CD4-positive, alpha-beta memory T cell (primary cell): Measurements from ENCODE around the gene POM121C. TPM values are rescaled to one million over a fixed set of nuclear protein-coding genes. Genes with fewer than 3 reads are reported as not detected.
"Not testable (repeated sequence)": the region's sequence is repeated elsewhere in the genome, so short reads cannot be mapped to it uniquely, and the experiment has no call there.

Experiments
- CTCF ChIA-PET: fragments of 350-600 bp; sonication (Branson Sonifier 250); formaldehyde crosslinking; loops from one replicate; lab custom pipeline; 2021; ENCODE audit warnings: inconsistent platforms; ENCODE audit not compliant: partially characterized antibody; lab: Charles Lee
- POLR2A ChIA-PET: fragments of 350-600 bp; sonication (Branson Sonifier 250); formaldehyde crosslinking; loops from one replicate; lab custom pipeline; 2021; ENCODE audit not compliant: partially characterized antibody; lab: Charles Lee
- DNase-seq, 5 donors: peaks; one replicate each; pipeline versions ENCODE4 v3.0.0 to v3.0.0-alpha.2; 2020 to 2022; ENCODE audit warnings: mixed read lengths in 1 of 5
- H3K27ac ChIP-seq: one replicate; pipeline ENCODE4 v1.7.0; 2013; ENCODE audit warnings: low read depth, low read length
- H3K27me3 ChIP-seq: 2 replicates; pipeline ENCODE4 v1.7.0; 2013; ENCODE audit warnings: mild to moderate bottlenecking, low read length, moderate library complexity; ENCODE audit not compliant: insufficient read depth
- H3K36me3 ChIP-seq: 2 replicates; pipeline ENCODE4 v1.7.0; 2013; ENCODE audit warnings: mild to moderate bottlenecking, low read length, moderate library complexity; ENCODE audit not compliant: insufficient read depth
- H3K4me1 ChIP-seq: 2 replicates; pipeline ENCODE4 v1.7.0; 2013; ENCODE audit warnings: mild to moderate bottlenecking, low read length, moderate library complexity; ENCODE audit not compliant: insufficient read depth
- H3K4me3 ChIP-seq, 2 donors: one replicate each; pipeline ENCODE4 v1.7.0; 2013; ENCODE audit warnings: low read length in 2 of 2, mild to moderate bottlenecking in 1 of 2
- H3K9me3 ChIP-seq, 2 donors: one replicate each; pipeline ENCODE4 v1.7.0; 2013; ENCODE audit warnings: low read length in 2 of 2, control low read depth in 1 of 2; ENCODE audit not compliant: control insufficient read depth in 1 of 2
- H3K27ac Mint-ChIP-seq, 7 donors: one replicate each; pipeline ENCODE4 v1.8.0; 2020 to 2021; ENCODE audit warnings: mixed read lengths in 7 of 7, mild to moderate bottlenecking in 6 of 7, inconsistent platforms in 3 of 7, moderate library complexity in 3 of 7
- H3K27me3 Mint-ChIP-seq, 2 donors: one replicate each; pipeline ENCODE4 v1.8.0; 2020 to 2021; ENCODE audit warnings: mixed read lengths in 2 of 2
- H3K36me3 Mint-ChIP-seq, 2 donors: one replicate each; pipeline ENCODE4 v1.8.0; 2020 to 2021; ENCODE audit warnings: mixed read lengths in 2 of 2, inconsistent platforms in 1 of 2, mild to moderate bottlenecking in 1 of 2
- H3K4me1 Mint-ChIP-seq, 4 donors: one replicate each; pipeline ENCODE4 v1.8.0; 2020 to 2021; ENCODE audit warnings: mixed read lengths in 4 of 4, mild to moderate bottlenecking in 1 of 4
- H3K4me3 Mint-ChIP-seq, 8 donors: one replicate each; pipeline ENCODE4 v1.8.0; 2020 to 2021; ENCODE audit warnings: mixed read lengths in 8 of 8, mild to moderate bottlenecking in 7 of 8, moderate library complexity in 6 of 8, inconsistent platforms in 3 of 8
- H3K9me3 Mint-ChIP-seq, 8 donors: one replicate each; pipeline ENCODE4 v1.8.0; 2020 to 2021; ENCODE audit warnings: mixed read lengths in 8 of 8, mild to moderate bottlenecking in 5 of 8, inconsistent platforms in 3 of 8, moderate library complexity in 1 of 8
- intact Hi-C: fragments of 100-400 bp; cut with micrococcal nuclease; formaldehyde crosslinking; loops from one replicate; pipeline ENCODE4 v1.15.1; 2023
- polyA plus RNA-seq, 2 donors: library from polyadenylated mRNA; unstranded; fragments of 300-500 nt; fragmentation: Illumina TruSeq; gene quantifications; one replicate each; pipeline ENCODE4 v1.2.3, GENCODE V29; 2021
- total RNA-seq, 2 experiments: library from RNA; stranded (reverse); gene quantifications; one replicate each; pipeline ENCODE4 v1.2.3, GENCODE V29; 2021

Gene POM121C
- total and polyA plus RNA-seq, 4 experiments from 2014 or later, result 4.2 to 85.3 (median 54.8) TPM

GRCh38 chr7:75416787-75417186, 69.3 kb downstream of the POM121C start:
- DNase-seq, H3K27me3 Mint-ChIP-seq, H3K27ac ChIP-seq, H3K27ac Mint-ChIP-seq, POLR2A ChIA-PET, intact Hi-C loops, H3K27me3 ChIP-seq, H3K36me3 ChIP-seq, H3K4me3 ChIP-seq, H3K4me3 Mint-ChIP-seq, H3K9me3 Mint-ChIP-seq, H3K9me3 ChIP-seq, CTCF ChIA-PET, H3K4me1 Mint-ChIP-seq, H3K4me1 ChIP-seq: not testable (repeated sequence)
- peaks cover 4 to 13% of the 10 kb centered on the region in 2 donors for H3K36me3 Mint-ChIP-seq

- peak overlapping the region in 1 of 7 donors; percentile 48 for H3K27ac Mint-ChIP-seq
- H3K36me3 Mint-ChIP-seq, intact Hi-C loops, H3K27me3 Mint-ChIP-seq, H3K9me3 Mint-ChIP-seq, H3K27me3 ChIP-seq, DNase-seq, POLR2A ChIA-PET, H3K27ac ChIP-seq, H3K4me3 ChIP-seq, H3K4me1 Mint-ChIP-seq, H3K9me3 ChIP-seq, H3K36me3 ChIP-seq, CTCF ChIA-PET, H3K4me3 Mint-ChIP-seq, H3K4me1 ChIP-seq: not testable (repeated sequence)
Observed at GRCh38 chr7:75415829-75416373, 70.2 kb downstream of the POM121C start.

DNA sequence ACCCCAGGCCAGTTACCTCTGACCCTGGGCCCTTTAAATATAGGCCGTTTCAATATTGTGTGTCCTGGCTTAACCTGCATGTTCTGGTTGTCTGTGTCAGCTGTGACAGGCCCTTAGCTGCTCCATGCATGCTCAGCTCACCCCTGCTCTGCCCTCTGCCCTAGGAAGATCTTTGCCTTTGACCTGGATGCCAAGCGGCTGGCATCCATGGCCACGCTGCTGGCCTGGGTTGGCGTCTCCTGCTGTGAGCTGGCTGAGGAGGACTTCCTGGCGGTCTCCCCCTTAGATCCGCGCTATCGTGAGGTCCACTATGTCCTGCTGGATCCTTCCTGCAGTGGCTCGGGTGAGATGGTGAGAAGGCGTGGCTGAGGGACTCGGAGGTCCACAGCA, 70.7 kb downstream of the POM121C start:
- intact Hi-C loops, H3K4me1 ChIP-seq, H3K36me3 ChIP-seq, H3K27me3 ChIP-seq, H3K9me3 Mint-ChIP-seq, H3K27ac ChIP-seq, DNase-seq, CTCF ChIA-PET, H3K27me3 Mint-ChIP-seq, H3K36me3 Mint-ChIP-seq, H3K4me3 Mint-ChIP-seq, H3K9me3 ChIP-seq, H3K4me1 Mint-ChIP-seq, H3K4me3 ChIP-seq, POLR2A ChIA-PET: not testable (repeated sequence)
- H3K27ac Mint-ChIP-seq, result peak overlapping the region in 1 of 7 donors; percentile 48

DNA sequence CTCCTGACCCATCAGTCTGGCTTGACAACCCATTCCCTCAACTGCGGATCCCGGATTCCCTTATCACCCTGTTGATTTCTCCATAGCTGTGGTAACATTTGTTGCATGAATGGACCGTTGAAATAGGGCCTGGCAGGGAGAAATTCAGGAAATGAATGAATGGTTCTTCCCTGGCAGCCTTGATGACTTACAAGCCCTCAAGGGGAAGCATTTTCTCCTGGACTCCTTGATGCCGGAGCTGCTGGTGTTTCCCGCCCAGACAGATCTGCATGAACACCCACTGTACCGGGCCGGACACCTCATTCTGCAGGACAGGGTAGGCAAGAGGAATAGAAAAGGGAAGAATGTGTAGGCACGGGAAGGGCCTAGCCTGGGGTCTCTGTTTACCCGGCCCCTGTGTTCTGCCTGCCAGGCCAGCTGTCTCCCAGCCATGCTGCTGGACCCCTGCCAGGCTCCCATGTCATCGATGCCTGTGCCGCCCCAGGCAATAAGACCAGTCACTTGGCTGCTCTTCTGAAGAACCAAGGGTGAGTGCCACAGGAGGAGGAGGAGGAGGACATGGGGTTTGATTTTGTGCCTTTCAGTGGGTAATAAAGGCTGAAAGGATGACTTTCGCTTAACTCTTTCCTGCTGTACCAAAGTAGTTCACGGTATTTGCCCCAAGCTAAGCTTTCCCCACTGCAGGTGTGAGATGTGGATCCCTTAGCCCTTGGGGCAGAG, 71.2 kb downstream of the POM121C start:
- POLR2A ChIA-PET, H3K9me3 ChIP-seq: not testable (repeated sequence)

DNA sequence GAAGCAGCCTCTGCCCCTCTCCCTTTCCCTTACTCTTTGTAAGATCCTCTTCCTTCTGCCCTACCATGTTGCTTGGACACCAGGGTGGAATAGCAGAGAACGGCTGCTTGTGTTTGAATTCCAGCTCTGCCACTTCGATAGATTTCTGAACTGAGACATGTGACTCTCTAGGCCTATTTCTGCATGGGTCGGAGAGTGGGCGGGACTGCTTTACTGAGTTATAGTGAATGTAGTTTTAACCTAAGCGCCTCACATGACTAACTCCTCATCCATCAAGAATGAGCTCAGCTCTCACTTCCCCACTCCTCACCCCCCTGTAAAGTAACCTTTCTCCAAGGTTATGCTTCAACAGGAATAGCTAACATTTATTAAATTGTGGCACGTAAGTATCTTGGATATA, 71.9 kb downstream of the POM121C start:
- H3K4me1 Mint-ChIP-seq, H3K4me1 ChIP-seq, H3K36me3 Mint-ChIP-seq: not testable (repeated sequence)

More for the DNA sequence above, 71.2 kb downstream of the POM121C start:
- H3K36me3 ChIP-seq, H3K4me1 ChIP-seq, H3K27ac ChIP-seq, H3K27me3 Mint-ChIP-seq, intact Hi-C loops, H3K9me3 Mint-ChIP-seq, H3K4me1 Mint-ChIP-seq, H3K4me3 ChIP-seq, DNase-seq, H3K4me3 Mint-ChIP-seq, H3K27me3 ChIP-seq, H3K36me3 Mint-ChIP-seq, CTCF ChIA-PET: not testable (repeated sequence)
- peak overlapping the region in 1 of 7 donors; percentile 10 for H3K27ac Mint-ChIP-seq

GRCh38 chr7:75410823-75411173, 75.3 kb downstream of the POM121C start:
- H3K36me3 Mint-ChIP-seq, H3K36me3 ChIP-seq, H3K4me1 Mint-ChIP-seq, H3K4me3 ChIP-seq, intact Hi-C loops, H3K4me3 Mint-ChIP-seq, CTCF ChIA-PET, H3K27me3 Mint-ChIP-seq, H3K27ac Mint-ChIP-seq, H3K27me3 ChIP-seq, H3K9me3 ChIP-seq, H3K9me3 Mint-ChIP-seq, DNase-seq, POLR2A ChIA-PET, H3K4me1 ChIP-seq, H3K27ac ChIP-seq: not testable (repeated sequence)

More for the DNA sequence above, 71.9 kb downstream of the POM121C start:
- H3K27me3 ChIP-seq, H3K4me3 Mint-ChIP-seq, H3K9me3 Mint-ChIP-seq, H3K4me3 ChIP-seq, H3K27ac Mint-ChIP-seq, POLR2A ChIA-PET, intact Hi-C loops, H3K27me3 Mint-ChIP-seq, DNase-seq, H3K36me3 ChIP-seq, H3K9me3 ChIP-seq, H3K27ac ChIP-seq, CTCF ChIA-PET: not testable (repeated sequence)

DNA sequence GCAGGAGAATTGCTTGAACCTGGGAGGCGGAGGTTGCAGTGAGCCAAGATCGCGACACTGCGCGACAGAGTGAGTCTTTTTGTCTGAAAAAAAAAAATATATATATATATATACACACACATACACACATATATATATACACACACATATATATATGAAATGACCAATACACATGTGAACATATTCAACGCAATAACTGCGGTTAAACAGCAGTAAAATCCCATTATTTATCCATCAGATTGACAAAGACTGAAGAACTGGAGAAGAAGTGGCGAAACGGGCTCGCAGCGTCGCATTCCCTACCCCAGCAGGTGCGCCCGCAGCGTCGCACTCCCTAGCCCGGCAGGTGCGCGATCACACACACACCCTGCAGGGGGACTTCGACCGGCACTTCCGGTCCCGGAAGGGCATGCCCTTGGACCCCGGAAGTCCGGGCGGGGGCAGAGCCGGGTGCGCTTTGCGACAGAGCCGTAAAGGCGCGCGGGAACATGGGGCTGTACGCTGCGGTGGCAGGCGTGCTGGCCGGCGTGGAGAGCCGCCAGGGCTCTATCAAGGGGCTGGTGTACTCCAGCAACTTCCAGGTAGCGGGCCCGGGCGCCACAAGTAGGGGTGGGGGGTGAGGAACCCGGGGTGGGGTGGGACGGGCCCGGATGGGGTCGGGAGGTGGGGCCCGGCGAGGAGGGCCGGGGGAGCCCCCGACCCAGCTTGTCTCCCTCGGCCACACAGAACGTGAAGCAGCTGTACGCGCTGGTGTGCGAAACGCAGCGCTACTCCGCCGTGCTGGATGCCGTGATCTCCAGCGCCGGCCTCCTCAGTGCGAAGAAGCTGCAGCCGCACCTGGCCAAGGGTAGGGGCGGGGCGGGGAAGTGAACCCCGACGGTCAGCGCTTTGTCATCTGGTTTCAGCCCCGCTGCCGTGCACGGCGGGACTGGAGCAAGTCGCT, 75.9 kb downstream of the POM121C start:
- H3K27me3 Mint-ChIP-seq, H3K4me1 ChIP-seq, H3K36me3 Mint-ChIP-seq, POLR2A ChIA-PET, CTCF ChIA-PET, H3K9me3 Mint-ChIP-seq, H3K4me3 ChIP-seq, H3K36me3 ChIP-seq, H3K4me1 Mint-ChIP-seq, intact Hi-C loops, H3K9me3 ChIP-seq, H3K27ac ChIP-seq, H3K27me3 ChIP-seq: not testable (repeated sequence)
- Mint-ChIP-seq H3K27ac (peak overlapping the region in 5 of 7 donors; percentile 41 to 84 (median 52)), H3K4me3 (peak overlapping the region; percentile 69 to 87 (median 79))
- DNase-seq, result peak; percentile 20 to 46 (median 31)
